Right cardiac atrium (tissue), 5 donors: ENCODE data around the gene TFB2M. TPM values are rescaled to one million over a fixed set of nuclear protein-coding genes. Genes with fewer than 3 reads are reported as not detected.
"Not testable (repeated sequence)": the region's sequence is repeated elsewhere in the genome, so short reads cannot be mapped to it uniquely, and the experiment has no call there.

Source experiments
- ATAC-seq, 2 donors: fragments of 200-7000 bp; cut with Tn5 transposase; one replicate each; pipeline versions ENCODE4 v1.8.0 to v1.9.1; 2020; ENCODE audit warnings: moderate library complexity in 2 of 2, mild to moderate bottlenecking in 1 of 2
- DNase-seq, 3 donors: peaks; one replicate each; pipeline ENCODE4 v3.0.0-alpha.2; 2020
- H3K27ac ChIP-seq: one replicate; pipeline ENCODE4 v1.5.1; 2013; ENCODE audit warnings: mild to moderate bottlenecking, low read length, control low read depth, moderate library complexity
- H3K27me3 ChIP-seq: one replicate; pipeline ENCODE4 v1.6.1; 2013; ENCODE audit not compliant: control insufficient read depth, insufficient read depth
- H3K4me1 ChIP-seq: one replicate; pipeline ENCODE4 v1.6.1; 2013; ENCODE audit warnings: low read length; ENCODE audit not compliant: control insufficient read depth, insufficient read depth
- H3K4me3 ChIP-seq: one replicate; pipeline ENCODE4 v1.5.1; 2013; ENCODE audit warnings: low read length, control low read depth
- H3K9me3 ChIP-seq: one replicate; pipeline ENCODE4 v1.6.1; 2013; ENCODE audit warnings: low read length; ENCODE audit not compliant: control insufficient read depth
- WGBS: extraction: QIAGEN DNeasy Blood & Tissue Kit; methylation state at CpG from one replicate; pipeline ENCODE4 v1.1.7; 2013; 5-methylcytosine and 5-hydroxymethylcytosine counted together
- intact Hi-C, 4 donors: fragments of 100-400 bp; cut with DNase I; formaldehyde crosslinking; loops; one replicate each; pipeline versions ENCODE4 v1.11.0 to v1.14.0; 2022 to 2023
- polyA plus RNA-seq: library from polyadenylated mRNA; stranded (reverse); fragments of 200-250 nt; gene quantifications from one replicate; pipeline ENCODE4 v1.2.3, GENCODE V29; 2013
- total RNA-seq, 4 donors: library from RNA; stranded (reverse); fragmentation: NEBNext Ultra II Directional; extraction: Animal tissue kit (Norgen Biotek cat#: 25700); gene quantifications; one replicate each; pipeline ENCODE4 v1.2.1, GENCODE V29; 2021
- donor health status: healthy with polysubstance abuse.
- donor health status: DM: no; HTN: yes; CAD: no.
- donor health status: DM: no; HTN: no; CAD: no.
- donor health status: DM: no; HTN: yes; CAD: no; lungs with severe emphysema.
- donor health status: DM: yes; HTN: yes; CAD: no.

The TFB2M gene
- total and polyA plus RNA-seq, 5 donors: 9.9 to 13.6 (median 10.9) TPM

GRCh38 chr1:246569248-246570238 lies 3.5 kb upstream of the TFB2M start:
- intact Hi-C loops: loop anchor here in 1 of 4 donors (5.0 kb wide), 1 partner anchor 73 kb away; no protein-coding TSS in a partner anchor
- H3K4me3 ChIP-seq: no peak overlapping the region
- H3K9me3 ChIP-seq: no peaks in the 10 kb centered on the region
- 55% methylated on average over 8 of the region's 8 CpGs for WGBS
- H3K27me3 ChIP-seq: no peaks in the 10 kb centered on the region
- H3K4me1 ChIP-seq: no peaks in the 10 kb centered on the region
- ATAC-seq (no peak), DNase-seq (no peak)
- H3K27ac ChIP-seq: peak overlapping the region; percentile 75

- Histone ChIP-seq H3K27ac (no peak overlapping the region), H3K27me3 (no peaks in the 10 kb centered on the region), H3K9me3 (no peaks in the 10 kb centered on the region), H3K4me1 (no peaks in the 10 kb centered on the region), H3K4me3 (peak overlapping the region; percentile 69)
- 43% methylated on average over 4 of the region's 4 CpGs for WGBS
- intact Hi-C loops: loop anchor here in 1 of 4 donors (5.0 kb wide), 1 partner anchor 75 kb away; no protein-coding TSS in a partner anchor
- DNase-seq (no peak), ATAC-seq (no peak)
Observed at GRCh38 chr1:246567646-246568235, 1.7 kb upstream of the TFB2M start.

- intact Hi-C loops: loop anchor here in 1 of 4 donors (5.0 kb wide), 1 partner anchor 75 kb away; no protein-coding TSS in a partner anchor
- Histone ChIP-seq H3K4me3 (peak overlapping the region; percentile 69), H3K4me1 (no peaks in the 10 kb centered on the region), H3K9me3 (no peaks in the 10 kb centered on the region), H3K27ac (peak overlapping the region; percentile 96), H3K27me3 (no peaks in the 10 kb centered on the region)
- 1% methylated on average over 25 of the region's 25 CpGs for WGBS
- peak in 1 of 2 donors; percentile 51 for ATAC-seq
- DNase-seq: peak in 1 of 3 donors; percentile 68
Observed at GRCh38 chr1:246566813-246567645, 968 bp upstream of the TFB2M start.

- H3K4me1 ChIP-seq: no peaks in the 10 kb centered on the region
- H3K27ac ChIP-seq: peak overlapping the region; percentile 32
- peak overlapping the region; percentile 76 for H3K4me3 ChIP-seq
- H3K27me3 ChIP-seq: no peaks in the 10 kb centered on the region
- under 1% methylated on average over 25 of the region's 25 CpGs for WGBS
- no peak for DNase-seq
- no peaks in the 10 kb centered on the region for H3K9me3 ChIP-seq
- ATAC-seq: peak in 1 of 2 donors; percentile 8
- intact Hi-C loops: loop anchor here in 1 of 4 donors (5.0 kb wide), 1 partner anchor 77 kb away; no protein-coding TSS in a partner anchor
Observed at GRCh38 chr1:246565751-246566127, 322 bp downstream of the TFB2M start.

- peak in 2 of 3 donors; percentile 46 to 57 for DNase-seq
- H3K4me3 ChIP-seq: peak overlapping the region; percentile 76
- intact Hi-C loops: loop anchor here in 1 of 4 donors (5.0 kb wide), 1 partner anchor 77 kb away; no protein-coding TSS in a partner anchor
- no peaks in the 10 kb centered on the region for H3K9me3 ChIP-seq
- no peak for ATAC-seq
- H3K27me3 ChIP-seq: no peaks in the 10 kb centered on the region
- peak overlapping the region; percentile 32 for H3K27ac ChIP-seq
- no peaks in the 10 kb centered on the region for H3K4me1 ChIP-seq
- 35% methylated on average over 33 of the region's 33 CpGs for WGBS
Observed at GRCh38 chr1:246564839-246565750, 966 bp downstream of the TFB2M start.

- ATAC-seq, H3K27me3 ChIP-seq, H3K4me1 ChIP-seq, DNase-seq, H3K27ac ChIP-seq, H3K4me3 ChIP-seq, intact Hi-C loops, H3K9me3 ChIP-seq: not testable (repeated sequence)
- WGBS: 87% methylated on average over 10 of the region's 10 CpGs
Observed at GRCh38 chr1:246560833-246561232, 5.2 kb downstream of the TFB2M start.

- Histone ChIP-seq H3K4me3 (no peak overlapping the region), H3K4me1 (no peaks in the 10 kb centered on the region), H3K9me3 (no peaks in the 10 kb centered on the region), H3K27me3 (no peaks in the 10 kb centered on the region), H3K27ac (no peak overlapping the region)
- ATAC-seq (no peak), DNase-seq (no peak)
- intact Hi-C loops: no loop called here
- 94% methylated on average over 4 of the region's 4 CpGs for WGBS
Observed at GRCh38 chr1:246559310-246559709, 6.8 kb downstream of the TFB2M start.

GRCh38 chr1:246558041-246558440 lies 8.0 kb downstream of the TFB2M start:
- H3K9me3 ChIP-seq: no peaks in the 10 kb centered on the region
- ATAC-seq: no peak
- no peak overlapping the region for H3K4me3 ChIP-seq
- no peak overlapping the region for H3K27ac ChIP-seq
- DNase-seq: no peak
- no peaks in the 10 kb centered on the region for H3K4me1 ChIP-seq
- 99% methylated on average over 2 of the region's 2 CpGs for WGBS
- intact Hi-C loops: no loop called here
- no peaks in the 10 kb centered on the region for H3K27me3 ChIP-seq

- DNase-seq: no peak
- no peak for ATAC-seq
- Histone ChIP-seq H3K27me3 (no peaks in the 10 kb centered on the region), H3K27ac (no peak overlapping the region), H3K4me3 (no peak overlapping the region), H3K4me1 (no peaks in the 10 kb centered on the region), H3K9me3 (no peaks in the 10 kb centered on the region)
- WGBS: 95% methylated on average over 16 of the region's 16 CpGs
- intact Hi-C loops: no loop called here
Observed at GRCh38 chr1:246554201-246554600, 11.9 kb downstream of the TFB2M start.

- Histone ChIP-seq H3K9me3 (no peaks in the 10 kb centered on the region), H3K4me3 (no peak overlapping the region), H3K27ac (no peak overlapping the region), H3K27me3 (no peaks in the 10 kb centered on the region), H3K4me1 (no peaks in the 10 kb centered on the region)
- WGBS: 91% methylated on average over 6 of the region's 6 CpGs
- ATAC-seq (no peak), DNase-seq (no peak)
- intact Hi-C loops: no loop called here
Observed at GRCh38 chr1:246552110-246552509, 14.0 kb downstream of the TFB2M start.
